GM06990 (cell line): ENCODE data around the gene MRGPRF.

Experiments used
- DNase-seq: peaks from one replicate; pipeline ENCODE4 v3.0.0-alpha.2; 2011; ENCODE audit not compliant: insufficient read length; ENCODE audit errors: extremely low read depth
- H3K27me3 ChIP-seq: replicated peaks from 2 replicates; pipeline ENCODE4 v1.6.0; 2011; ENCODE audit warnings: low read length; ENCODE audit not compliant: control insufficient read depth, insufficient read depth
- H3K36me3 ChIP-seq: 2 replicates; pipeline ENCODE4 v1.5.1; 2011; ENCODE audit warnings: low read length; ENCODE audit not compliant: control insufficient read depth, insufficient read depth
- H3K4me3 ChIP-seq: replicated peaks from 2 replicates; pipeline ENCODE4 v1.5.1; 2011; ENCODE audit warnings: low read depth, mild to moderate bottlenecking, control low read depth, low read length
- TF ChIP-seq, protein P1 (sequence below): IDR thresholded peaks from 2 replicates; pipeline ENCODE4 v1.5.1; 2011; ENCODE audit warnings: low read length, control low read depth, mild to moderate bottlenecking, inconsistent platforms; ENCODE audit not compliant: insufficient read depth, poor library complexity, severe bottlenecking

Gene MRGPRF

DNA sequence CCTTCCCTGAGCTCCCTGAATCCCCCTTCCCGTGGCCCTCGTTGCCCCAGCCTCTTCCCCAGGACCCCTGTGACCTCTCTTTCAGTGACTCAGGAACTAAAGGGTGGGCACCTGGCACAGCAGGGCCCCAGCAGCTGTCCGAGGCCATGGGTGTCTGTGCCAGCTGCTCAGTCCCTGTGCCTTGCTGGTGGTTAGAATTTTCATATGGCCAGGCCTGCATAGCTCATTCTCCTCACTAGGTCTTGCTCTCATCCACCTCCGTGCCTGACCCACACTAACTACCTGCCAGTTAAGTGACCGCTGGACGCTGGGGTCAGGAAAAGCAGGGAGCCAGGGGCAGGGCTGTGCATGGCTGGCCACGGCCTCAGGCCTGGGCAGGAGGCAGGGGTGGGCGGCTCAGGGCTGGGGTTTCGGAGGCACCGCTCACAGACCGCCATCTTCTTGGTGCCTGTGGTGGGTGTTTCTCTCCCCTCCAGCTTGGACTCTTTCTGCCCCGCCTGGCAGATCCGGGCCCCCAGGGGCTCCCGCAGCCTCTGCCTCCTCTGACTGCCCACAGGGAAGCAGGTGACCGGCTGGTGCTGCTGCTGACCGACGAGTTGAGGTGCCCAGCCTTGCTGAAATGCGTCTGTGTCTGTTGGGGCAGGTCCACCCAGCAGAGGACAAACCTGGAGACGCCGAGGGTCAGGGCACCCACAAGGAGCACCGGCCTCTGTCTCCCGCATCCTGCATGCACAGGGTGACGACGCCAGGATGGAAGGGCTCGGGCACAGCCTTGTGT lies 52.6 kb downstream of the MRGPRF start:
- Histone ChIP-seq H3K36me3 (no peaks in the 10 kb centered on the region), H3K27me3 (no peaks in the 10 kb centered on the region; the same call in 1 of the 2 replicates), H3K4me3 (no peak overlapping the region)
- TF ChIP-seq, protein P1, sequence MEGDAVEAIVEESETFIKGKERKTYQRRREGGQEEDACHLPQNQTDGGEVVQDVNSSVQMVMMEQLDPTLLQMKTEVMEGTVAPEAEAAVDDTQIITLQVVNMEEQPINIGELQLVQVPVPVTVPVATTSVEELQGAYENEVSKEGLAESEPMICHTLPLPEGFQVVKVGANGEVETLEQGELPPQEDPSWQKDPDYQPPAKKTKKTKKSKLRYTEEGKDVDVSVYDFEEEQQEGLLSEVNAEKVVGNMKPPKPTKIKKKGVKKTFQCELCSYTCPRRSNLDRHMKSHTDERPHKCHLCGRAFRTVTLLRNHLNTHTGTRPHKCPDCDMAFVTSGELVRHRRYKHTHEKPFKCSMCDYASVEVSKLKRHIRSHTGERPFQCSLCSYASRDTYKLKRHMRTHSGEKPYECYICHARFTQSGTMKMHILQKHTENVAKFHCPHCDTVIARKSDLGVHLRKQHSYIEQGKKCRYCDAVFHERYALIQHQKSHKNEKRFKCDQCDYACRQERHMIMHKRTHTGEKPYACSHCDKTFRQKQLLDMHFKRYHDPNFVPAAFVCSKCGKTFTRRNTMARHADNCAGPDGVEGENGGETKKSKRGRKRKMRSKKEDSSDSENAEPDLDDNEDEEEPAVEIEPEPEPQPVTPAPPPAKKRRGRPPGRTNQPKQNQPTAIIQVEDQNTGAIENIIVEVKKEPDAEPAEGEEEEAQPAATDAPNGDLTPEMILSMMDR = no peak
- DNase-seq = no peak

DNA sequence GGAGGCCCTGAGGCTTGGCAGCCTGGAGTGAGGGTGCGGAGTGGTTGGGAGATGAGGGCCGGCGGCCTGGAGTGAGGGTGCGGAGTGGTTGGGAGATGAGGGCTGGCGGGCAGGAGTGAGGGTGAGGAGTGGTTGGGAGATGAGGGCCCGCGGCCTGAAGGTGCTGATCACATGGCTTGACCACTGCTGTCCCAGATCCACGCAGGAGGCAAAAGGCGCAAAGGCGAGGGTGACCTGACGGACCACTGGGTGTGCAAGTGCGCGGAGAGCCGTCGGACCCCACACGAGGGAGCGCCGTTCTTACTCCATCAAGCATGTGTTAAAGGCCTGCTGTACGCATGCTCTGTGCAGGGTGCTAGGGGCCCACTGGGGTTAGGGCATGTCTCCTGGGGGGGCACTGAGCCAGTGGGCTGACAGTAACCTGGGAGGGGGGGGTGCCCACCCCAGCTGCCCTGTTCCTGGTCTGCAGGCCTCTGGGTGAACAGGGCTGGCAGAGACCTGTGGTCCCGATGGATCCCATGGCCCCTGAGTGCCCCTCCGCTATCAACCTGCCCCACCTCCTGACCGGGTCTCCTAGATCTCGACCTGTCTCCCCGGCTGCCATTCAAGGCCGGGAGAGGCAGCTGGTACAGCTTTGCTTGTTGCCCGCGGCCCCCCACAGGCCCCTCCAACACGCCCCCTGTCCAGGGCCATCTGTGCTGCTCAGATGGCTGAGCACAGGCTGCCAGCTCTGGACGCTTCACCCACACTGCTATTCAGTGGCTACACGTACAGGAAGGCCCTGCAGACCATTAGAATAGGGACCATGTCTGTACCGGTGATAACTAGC lies 53.4 kb downstream of the MRGPRF start:
- Histone ChIP-seq H3K36me3 (no peaks in the 10 kb centered on the region), H3K4me3 (no peak overlapping the region), H3K27me3 (no peaks in the 10 kb centered on the region; the same call in 1 of the 2 replicates)
- TF ChIP-seq, protein P1 = no peak
- DNase-seq = no peak

DNA sequence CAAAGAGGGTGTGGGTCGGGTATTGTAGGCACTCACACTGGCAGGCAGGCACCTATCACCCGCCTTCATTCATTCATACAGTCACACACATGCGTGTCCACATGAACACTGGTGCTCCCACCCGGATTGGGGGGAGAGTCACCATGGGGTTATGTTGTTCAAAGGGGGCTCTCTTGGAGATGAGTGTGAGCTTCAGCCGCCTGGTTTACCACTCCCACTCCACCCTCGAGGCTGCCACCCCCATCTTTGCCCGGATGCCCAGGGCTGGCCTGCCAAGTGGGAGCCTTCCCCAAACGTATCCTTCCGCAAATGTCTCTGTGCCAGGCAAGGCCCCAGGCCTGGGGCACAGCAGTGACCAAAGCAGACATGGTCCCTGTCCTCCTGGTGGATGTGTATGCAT lies 54.8 kb downstream of the MRGPRF start:
- TF ChIP-seq, protein P1 = no peak
- H3K36me3 ChIP-seq = no peaks in the 10 kb centered on the region
- no peak overlapping the region for H3K4me3 ChIP-seq
- DNase-seq = no peak
- no peaks in the 10 kb centered on the region for H3K27me3 ChIP-seq

DNA sequence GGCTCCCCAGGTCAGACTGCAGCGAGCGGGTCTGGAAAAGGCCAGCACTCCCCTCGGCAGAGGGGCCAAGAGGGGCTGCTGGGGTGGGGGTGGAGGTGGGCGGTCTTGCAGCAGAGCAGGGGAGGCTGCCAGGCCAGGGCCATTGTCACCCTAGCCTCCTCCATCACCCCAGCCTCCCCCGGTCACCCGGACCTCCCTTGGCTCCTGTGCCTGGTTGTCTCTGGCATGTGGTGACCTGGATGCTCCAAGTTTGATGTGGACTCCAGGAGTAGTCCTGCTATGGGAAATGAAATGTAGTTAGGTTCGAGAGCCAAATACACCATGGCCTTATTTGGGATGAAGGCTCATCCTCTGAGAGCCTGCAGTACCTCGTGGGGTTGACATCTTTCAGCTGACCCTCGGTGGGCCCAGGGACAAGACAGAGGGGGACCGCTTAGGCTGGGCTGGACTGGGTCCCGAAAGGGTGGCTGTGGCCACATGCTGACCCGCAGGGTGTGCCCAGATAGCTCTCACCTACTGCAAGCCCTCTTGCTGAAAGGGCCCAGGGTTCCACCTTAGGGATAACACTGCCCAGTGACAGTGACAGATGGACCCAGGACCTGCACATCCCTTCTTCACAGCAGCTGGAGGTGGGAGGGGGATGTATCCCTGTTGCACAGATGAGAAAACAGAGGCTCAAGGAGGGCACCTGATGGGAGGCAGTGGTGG lies 56.3 kb downstream of the MRGPRF start:
- DNase-seq = no peak
- no peak overlapping the region for H3K4me3 ChIP-seq
- H3K27me3 ChIP-seq = no peaks in the 10 kb centered on the region
- H3K36me3 ChIP-seq = no peaks in the 10 kb centered on the region
- TF ChIP-seq, protein P1 = no peak

DNA sequence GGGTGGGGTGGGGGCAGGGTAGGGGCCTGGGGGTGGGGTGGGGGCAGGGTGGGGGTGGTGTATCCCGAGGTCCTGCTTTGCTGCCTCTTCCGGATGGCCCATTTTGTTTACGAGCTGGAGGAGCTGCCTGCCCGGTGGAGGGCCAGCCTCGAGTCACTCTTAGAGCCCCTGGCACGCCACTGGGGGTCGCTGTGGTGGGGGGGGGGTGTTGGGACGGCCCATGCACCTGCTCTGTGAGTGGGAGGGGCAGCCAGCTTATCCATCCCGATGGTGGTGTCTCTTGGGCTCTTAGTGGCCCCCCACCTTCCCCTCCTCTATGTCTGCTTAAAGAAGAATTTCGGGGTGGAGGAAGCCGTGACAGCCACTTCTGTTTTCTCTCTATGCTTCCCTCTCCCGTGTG lies 56.9 kb downstream of the MRGPRF start:
- Histone ChIP-seq H3K27me3 (no peaks in the 10 kb centered on the region), H3K4me3 (no peak overlapping the region), H3K36me3 (no peaks in the 10 kb centered on the region)
- TF ChIP-seq, protein P1 = peak; percentile 50
- DNase-seq = peak; percentile 33
